Spleen (tissue), 7 donors: ENCODE results near the gene AGBL1.

ENCODE experiments used
- CTCF ChIP-seq, 11 experiments: fragments of 200-600 bp in 7 of 11; fragments of 450-650 bp in 4 of 11; sonication (generic) in 4 of 11; IDR thresholded peaks in 8 of 11; conservative IDR thresholded peaks in 3 of 11; 1 replicate in 7 of 11; 2 replicates in 4 of 11; pipeline versions ENCODE4 v1.4.0 to v1.8.0; 2016 to 2021; ENCODE audit warnings: antibody characterized with exemption in 11 of 11, inconsistent platforms in 4 of 11, mild to moderate bottlenecking in 1 of 11
- POLR2A ChIP-seq, 3 donors: fragments of 450-650 bp; IDR thresholded peaks; one replicate each; pipeline ENCODE4 v1.5.1; 2017; ENCODE audit warnings: antibody characterized with exemption in 3 of 3, mild to moderate bottlenecking in 1 of 3
- POLR2AphosphoS5 ChIP-seq, 3 donors: sonication (generic); formaldehyde crosslinking; IDR thresholded peaks; one replicate each; pipeline ENCODE4 v1.5.1; 2017; ENCODE audit warnings: antibody characterized with exemption in 3 of 3
- donor health status: DM: no; HTN: no; CAD: no; lungs with moderate emphysema.
- donor health status: DM: no; HTN: no; CAD: no.
- donor health status: DM: no; HTN: no; CAD: no.

- TF ChIP-seq POLR2A (IDR thresholded peaks at IDR 0.05) (no peak), CTCF (IDR thresholded peaks at IDR 0.05 in 8 of 11, conservative IDR thresholded peaks at IDR 0.05 in 3 of 11) (no peak), POLR2AphosphoS5 (IDR thresholded peaks at IDR 0.05) (no peak)
These were observed 694.1 kb downstream of the AGBL1 start for GRCh38 chr15:86773736-86774135.
